GM18861 (cell line): ENCODE results near the gene CNKSR1.
A peak's percentile ranks its signal among the peaks of the same experiment; 100 is the strongest.

ENCODE experiments used
- ATAC-seq: cut with Tn5 transposase; IDR thresholded peaks from one replicate; pipeline ENCODE4 v1.9.1; 2021; ENCODE audit not compliant: unreplicated experiment

Gene CNKSR1

GRCh38 chr1:26160527-26161414 lies 16.5 kb upstream of the CNKSR1 start:
- no peak for ATAC-seq

DNA sequence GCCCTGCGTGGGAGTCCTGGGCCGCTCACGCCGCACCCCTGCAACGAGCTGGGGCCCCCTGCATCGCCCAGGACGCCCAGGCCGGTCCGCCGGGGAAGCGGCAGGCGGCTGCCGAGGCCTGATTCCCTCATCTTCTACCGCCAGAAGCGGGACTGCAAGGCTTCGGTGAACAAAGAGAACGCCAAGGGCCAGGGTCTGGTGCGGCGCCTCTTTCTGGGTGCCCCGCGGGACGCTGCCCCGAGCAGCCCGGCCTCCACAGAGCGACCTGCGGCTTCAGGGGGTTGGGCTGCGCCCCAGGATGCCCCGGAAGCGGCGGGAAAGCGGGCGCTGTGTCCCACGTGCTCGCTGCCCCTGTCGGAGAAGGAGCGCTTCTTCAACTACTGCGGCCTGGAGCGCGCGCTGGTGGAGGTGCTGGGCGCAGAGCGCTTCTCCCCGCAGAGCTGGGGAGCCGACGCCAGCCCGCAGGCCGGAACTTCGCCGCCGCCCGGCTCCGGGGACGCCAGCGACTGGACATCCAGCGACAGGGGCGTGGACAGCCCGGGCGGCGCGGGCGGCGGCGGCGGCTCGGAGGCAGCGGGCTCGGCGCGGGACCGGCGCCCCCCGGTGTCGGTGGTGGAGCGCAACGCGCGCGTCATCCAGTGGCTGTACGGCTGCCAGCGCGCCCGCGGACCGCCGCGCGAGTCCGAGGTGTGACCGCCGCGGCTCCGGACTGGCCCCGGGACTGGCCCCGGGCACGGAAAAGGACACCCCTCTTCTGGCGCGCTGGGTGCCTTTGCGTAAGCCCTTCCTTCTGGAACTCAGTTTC lies 15.7 kb upstream of the CNKSR1 start:
- ATAC-seq = no peak

GRCh38 chr1:26162220-26162709 lies 15.0 kb upstream of the CNKSR1 start:
- no peak for ATAC-seq

- no peak for ATAC-seq
Measured at GRCh38 chr1:26163684-26164035, 13.6 kb upstream of the CNKSR1 start.

DNA sequence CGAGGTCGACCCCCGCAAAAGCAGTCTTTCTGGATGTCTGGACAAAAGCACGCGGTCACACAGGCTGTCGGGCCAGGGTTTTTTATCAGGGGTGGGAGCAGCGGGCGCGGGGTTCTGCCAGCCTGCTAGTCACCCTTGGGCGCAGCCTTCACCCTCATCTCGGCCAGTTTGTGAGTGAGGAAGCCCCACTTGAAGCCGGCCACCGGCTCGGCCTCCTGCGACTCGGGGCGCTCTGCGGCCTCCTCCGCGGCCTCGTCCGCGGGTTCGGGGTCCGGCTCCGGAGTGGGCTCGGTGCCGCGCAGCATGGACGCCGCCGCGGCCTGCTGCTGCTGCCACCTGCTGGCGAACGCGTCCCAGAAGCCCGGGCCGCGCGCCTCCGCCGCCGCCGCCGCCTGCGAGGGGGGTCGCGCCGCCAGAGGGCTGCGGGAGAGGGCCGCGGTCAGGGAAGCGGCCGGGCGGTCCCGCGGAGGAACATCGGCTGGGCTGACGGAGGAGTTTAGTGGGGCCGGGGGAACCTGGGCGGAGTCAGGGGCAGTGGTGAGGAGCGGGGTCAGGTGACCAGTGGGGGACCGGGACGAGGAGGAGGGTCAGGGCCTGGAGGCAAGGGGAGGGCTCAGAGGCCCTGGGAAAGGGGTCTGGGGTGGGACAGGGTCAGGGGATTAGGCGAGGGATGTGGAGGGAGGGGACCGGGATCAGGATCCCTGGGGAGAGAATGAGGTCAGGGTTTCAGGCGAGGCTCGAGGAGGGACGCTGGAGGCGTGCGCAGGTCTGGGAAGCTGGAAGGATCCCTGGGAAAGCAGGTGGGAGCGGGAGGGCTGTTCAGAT lies 13.0 kb upstream of the CNKSR1 start:
- ATAC-seq = no peak

- no peak for ATAC-seq
Measured at GRCh38 chr1:26164861-26165842, 12.1 kb upstream of the CNKSR1 start.

DNA sequence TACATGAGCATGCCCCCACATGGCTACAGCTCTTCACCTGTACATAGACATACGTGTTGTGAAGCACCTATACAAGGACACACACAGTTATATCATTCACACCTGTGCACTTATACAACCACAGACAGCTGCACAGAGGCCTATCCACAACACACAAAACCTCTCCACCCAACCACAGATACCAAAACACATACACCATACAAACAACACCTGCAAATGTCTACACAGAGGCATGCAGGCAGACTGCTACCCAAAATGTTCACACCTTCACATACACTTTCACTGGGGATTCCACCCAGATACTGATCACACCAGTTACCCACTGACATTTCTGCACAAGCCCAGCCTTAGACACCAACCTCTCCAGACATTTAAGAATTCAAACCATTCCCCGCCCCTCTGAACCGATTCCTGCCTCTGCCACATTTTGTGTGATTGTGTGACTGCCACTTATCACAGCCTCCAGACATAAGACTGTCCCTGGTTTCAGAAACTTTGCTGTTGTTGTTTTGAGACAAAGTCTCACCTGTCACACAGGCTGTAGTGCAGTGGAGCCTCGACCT lies 10.5 kb upstream of the CNKSR1 start:
- ATAC-seq = no peak

DNA sequence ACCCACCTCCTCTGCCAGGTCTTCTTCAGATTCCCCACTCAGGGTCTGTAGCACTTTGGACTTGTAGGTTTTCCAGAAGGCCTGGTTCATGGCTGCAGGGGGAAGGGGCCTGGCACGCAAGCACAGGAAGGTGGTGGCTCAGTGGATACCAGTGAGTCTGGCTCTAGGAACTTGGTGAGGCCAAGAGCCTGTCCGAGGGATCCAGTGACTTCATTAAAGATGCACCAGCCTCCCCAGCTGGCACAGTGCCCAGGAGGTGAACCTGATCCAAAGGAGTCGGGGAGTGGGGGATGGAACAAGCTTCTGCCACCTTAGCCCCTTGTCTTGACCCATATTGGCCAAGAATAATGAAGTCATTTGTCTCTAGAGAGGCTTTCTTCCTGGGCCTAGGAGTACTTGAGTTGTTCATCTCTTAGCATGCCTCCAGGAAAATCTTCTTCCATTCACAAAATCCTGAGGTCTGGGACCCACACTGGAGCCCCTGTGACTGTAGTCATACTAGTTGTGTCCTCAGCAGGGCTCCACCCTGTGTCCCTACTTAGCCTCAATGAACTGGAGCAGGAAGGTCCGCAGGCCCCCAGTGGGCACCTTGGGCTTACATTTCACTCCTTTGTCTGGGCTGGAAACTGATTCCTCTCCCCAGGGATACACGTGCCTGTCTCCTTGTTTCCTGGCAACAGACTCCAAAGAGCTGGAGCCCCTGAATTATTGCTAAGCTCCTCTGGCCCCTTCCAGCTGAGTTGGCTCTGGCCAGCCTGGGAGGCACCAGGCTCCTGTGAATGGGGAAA lies 8.7 kb upstream of the CNKSR1 start, which contains the start of gene C1orf232:
Gene C1orf232 (minus strand): TSS at position 554 of the 788 bp plus-strand sequence. CDS start 464 bp downstream, at position 90.
- ATAC-seq = no peak

DNA sequence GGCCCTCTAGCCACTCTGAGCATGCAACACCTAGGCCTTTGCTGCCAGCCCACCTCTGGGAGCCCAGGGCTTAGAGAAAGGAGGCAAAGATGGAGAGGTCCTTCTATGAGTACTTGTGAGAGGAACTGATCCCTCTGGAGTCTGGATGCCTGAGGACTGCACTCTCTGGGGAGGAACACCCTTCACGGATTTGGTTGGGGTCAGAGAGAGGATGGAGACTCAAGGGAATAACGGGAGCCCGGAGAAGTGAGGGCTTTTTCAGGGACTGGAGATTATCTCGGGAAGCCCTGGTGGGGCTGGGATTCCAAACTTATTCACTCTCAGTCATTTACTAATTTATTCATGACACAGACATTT lies 8.1 kb upstream of the CNKSR1 start:
- no peak for ATAC-seq

DNA sequence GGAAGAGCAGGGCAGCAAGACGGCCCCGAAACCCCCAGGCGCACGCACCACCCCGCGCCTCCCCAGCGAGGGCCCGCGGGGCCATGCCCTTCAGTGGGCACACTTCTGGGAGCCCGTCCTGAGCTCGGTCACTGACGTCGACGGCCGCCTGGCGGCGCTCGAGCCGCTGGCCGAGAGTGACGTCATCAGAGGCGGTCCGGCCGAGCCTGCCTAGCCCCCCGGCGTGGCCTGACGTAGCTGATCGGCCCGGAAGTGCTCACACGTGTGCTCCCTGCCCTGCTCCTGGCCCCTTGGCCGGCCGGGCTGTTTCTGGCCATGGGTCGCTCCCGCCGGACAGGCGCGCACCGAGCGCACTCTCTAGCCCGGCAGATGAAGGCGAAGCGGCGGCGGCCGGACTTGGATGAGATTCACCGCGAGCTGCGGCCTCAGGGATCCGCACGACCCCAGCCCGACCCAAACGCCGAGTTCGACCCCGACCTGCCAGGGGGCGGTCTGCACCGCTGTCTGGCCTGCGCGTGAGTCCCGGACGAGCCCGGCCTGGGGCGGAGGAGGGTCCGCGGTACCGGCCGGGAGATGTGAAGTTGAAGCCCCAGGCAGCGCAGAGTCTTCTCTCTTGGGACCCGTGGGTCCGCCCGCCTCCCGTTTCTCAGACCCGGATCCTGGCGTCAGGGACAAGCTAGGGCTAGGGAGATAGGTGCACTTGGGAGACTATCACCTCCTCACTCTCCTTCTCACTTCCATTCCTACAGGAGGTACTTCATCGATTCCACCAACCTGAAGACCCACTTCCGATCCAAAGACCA lies 7.4 kb upstream of the CNKSR1 start, which contains the start of gene ZNF593:
Gene ZNF593 (plus strand): TSS at position 240 of the 803 bp plus-strand sequence. CDS start 76 bp downstream, at position 316.
- peak; percentile 80 for ATAC-seq

- no peak for ATAC-seq
Measured at GRCh38 chr1:26170472-26170821, 6.8 kb upstream of the CNKSR1 start.

DNA sequence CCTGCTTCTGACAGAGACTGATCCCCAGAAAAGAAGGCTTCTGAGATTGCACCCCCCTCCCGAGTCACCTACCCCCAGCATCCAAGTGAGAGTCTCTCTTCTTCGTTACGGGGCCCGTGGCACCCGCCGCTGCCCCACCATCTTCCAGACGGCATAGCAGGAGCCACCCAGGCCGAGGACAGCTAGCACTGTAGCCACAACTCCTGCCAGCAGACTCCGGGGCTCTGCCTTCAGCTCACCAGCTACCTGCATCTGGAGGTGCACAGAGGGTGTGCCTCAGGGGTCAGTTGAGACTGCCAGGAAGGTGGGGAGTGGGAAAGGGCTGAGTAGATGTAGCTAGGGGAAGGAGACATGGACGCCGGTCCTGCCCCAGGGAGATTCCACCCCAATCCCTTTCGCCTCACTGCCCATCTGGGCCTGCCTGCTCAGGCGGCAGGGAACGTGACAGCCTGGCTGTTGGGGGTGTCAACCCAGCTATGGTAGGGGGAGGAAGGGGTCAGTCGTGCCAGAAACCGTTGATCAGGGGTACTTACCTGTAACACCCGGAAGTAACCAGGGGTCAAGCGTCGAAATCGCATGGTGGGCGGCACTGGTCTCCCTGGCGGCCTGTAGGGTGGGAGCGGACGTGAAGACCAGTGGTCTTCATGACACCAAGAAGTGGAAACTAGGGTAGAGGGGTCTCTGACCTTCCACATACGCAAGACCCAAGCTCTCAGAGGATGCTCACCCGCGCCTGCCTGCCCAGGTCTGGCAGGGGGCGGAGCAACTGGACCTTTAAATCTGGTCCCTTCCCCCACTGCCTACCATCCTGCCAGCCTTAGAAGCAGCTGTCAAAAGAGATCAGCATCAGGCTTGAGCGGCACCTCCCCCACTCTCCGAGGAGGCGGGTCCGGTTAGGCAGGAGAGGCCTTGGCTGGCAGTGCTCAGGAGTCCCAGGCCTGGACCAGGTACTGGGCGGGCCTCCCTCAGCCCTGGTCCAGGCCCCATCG lies 5.9 kb upstream of the CNKSR1 start, which contains the start of gene ZNF593OS:
Gene ZNF593OS (minus strand): TSS at position 749 of the 989 bp plus-strand sequence. CDS start 171 bp downstream, at position 578.
- no peak for ATAC-seq

DNA sequence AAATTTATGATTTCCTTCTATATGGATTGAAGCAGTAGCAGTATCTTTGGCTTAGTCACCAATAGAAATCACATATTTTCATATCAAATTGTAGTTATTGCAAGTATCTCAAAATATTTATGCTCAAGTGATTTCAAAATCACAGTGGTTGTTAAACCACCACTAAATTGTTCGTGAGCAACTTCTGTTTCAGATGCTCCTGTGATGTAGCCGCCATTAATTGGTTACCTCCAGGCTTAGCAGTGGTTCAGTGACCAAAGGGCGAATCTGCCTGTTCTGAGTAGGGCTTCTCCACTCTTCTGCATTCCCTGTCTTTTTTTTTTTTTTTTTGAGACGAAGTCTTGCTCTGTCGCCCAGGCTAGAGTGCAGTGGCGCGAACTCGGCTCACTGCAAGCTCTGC lies 1.9 kb upstream of the CNKSR1 start:
- no peak for ATAC-seq

- no peak for ATAC-seq
Measured at GRCh38 chr1:26180010-26180506, 2.8 kb downstream of the CNKSR1 start.

DNA sequence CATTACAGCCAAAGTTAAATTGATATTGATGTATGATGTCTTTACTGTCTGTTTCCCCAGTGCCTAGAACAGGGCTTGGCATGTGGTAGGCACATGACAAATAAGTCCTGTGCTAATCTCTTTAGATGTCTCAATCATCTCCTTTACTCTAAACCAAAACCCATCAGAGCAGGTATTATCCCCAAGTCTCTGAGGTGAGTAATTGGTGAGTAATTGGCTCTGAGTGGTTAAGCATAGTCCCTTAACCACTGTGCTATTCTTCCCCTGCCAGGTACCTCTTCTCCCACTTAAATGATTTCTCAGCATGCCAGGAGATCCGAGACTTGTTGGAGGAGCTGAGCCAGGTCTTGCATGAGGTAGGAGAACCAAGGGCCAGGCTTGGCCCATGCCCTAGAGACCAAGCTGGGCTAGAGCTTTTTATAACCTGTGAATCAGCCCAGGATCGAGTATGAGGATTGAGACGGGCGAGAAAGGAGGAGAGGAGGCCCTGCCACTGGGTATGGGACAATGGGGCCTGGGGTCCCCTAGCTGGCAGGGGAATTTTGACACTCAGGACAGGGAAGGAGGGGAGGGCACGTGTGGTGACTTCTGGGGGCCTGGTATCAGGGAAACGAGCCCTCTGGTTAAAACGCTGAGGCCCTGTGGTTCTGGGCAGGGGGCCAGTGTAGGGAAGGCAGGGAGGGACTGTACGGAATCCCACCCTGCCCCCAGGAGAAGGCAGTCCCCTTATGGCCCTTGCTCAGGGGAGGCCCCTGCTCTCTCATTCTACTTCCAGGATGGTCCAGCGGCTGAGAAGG lies 4.5 kb downstream of the CNKSR1 start:
- ATAC-seq = no peak

GRCh38 chr1:26182383-26182696 lies 5.0 kb downstream of the CNKSR1 start:
- no peak for ATAC-seq
